Activated naive CD4-positive, alpha-beta T cell treated with anti-CD3 and anti-CD28 coated beads, Interleukin-2, amount 10 ng/mL, durations not matched to agents 7 days and 5 days (primary cell): Measurements from ENCODE around the gene WDR55.
"Not testable (repeated sequence)": the region's sequence is repeated elsewhere in the genome, so short reads cannot be mapped to it uniquely, and the experiment has no call there.

Source experiments
- CTCF ChIA-PET: fragments of 350-600 bp; sonication (Branson Sonifier 250); formaldehyde crosslinking; loops from one replicate; lab custom pipeline; 2021; ENCODE audit warnings: antibody characterized with exemption; lab: Charles Lee
- DNase-seq: peaks from one replicate; pipeline ENCODE4 v3.0.0-alpha.2; 2020
- H3K27ac Mint-ChIP-seq: one replicate; pipeline ENCODE4 v1.8.0; 2021; ENCODE audit warnings: mild to moderate bottlenecking, moderate library complexity, mixed read lengths
- H3K27me3 Mint-ChIP-seq: one replicate; pipeline ENCODE4 v1.8.0; 2021; ENCODE audit warnings: mild to moderate bottlenecking, mixed read lengths
- H3K36me3 Mint-ChIP-seq: one replicate; pipeline ENCODE4 v1.8.0; 2021; ENCODE audit warnings: mixed read lengths
- H3K4me1 Mint-ChIP-seq: one replicate; pipeline ENCODE4 v1.8.0; 2021; ENCODE audit warnings: mixed read lengths
- H3K4me3 Mint-ChIP-seq: one replicate; pipeline ENCODE4 v1.8.0; 2021; ENCODE audit warnings: mild to moderate bottlenecking, moderate library complexity, mixed read lengths
- H3K9me3 Mint-ChIP-seq: one replicate; pipeline ENCODE4 v1.8.0; 2021; ENCODE audit warnings: mixed read lengths

The WDR55 gene

GRCh38 chr5:140664359-140665119, at the start of gene WDR55:
WDR55 (plus strand) TSS chr5:140664904; CDS start chr5:140664913, 9 bp downstream.
- DNase-seq = peak; percentile 98
- Mint-ChIP-seq H3K9me3 (no peaks in the 10 kb centered on the region), H3K4me1 (peaks cover 49% of the 10 kb centered on the region), H3K4me3 (peak within 1 kb of the TSS; percentile 94), H3K27me3 (peaks cover 3% of the 10 kb centered on the region), H3K36me3 (peaks cover 75% of the 10 kb centered on the region), H3K27ac (peak within 1 kb of the TSS; percentile 96)
- CTCF ChIA-PET = interaction anchor here (1.3 kb wide), 2 partner anchors 13 to 38 kb away, joined by 3 read pairs; no protein-coding TSS in a partner anchor

- no peak overlapping the region for H3K27ac Mint-ChIP-seq
- no peak for DNase-seq
- CTCF ChIA-PET = no interaction called here
- peaks cover 32% of the 10 kb centered on the region for H3K27me3 Mint-ChIP-seq
- H3K4me1 Mint-ChIP-seq = no peaks in the 10 kb centered on the region
- no peaks in the 10 kb centered on the region for H3K9me3 Mint-ChIP-seq
- no peaks in the 10 kb centered on the region for H3K36me3 Mint-ChIP-seq
- H3K4me3 Mint-ChIP-seq = no peak overlapping the region
Observed at GRCh38 chr5:140622301-140622700, 42.4 kb upstream of the WDR55 start.

GRCh38 chr5:140623061-140623460, 41.6 kb upstream of the WDR55 start:
- DNase-seq, H3K27ac Mint-ChIP-seq, H3K9me3 Mint-ChIP-seq, H3K4me3 Mint-ChIP-seq, CTCF ChIA-PET, H3K4me1 Mint-ChIP-seq, H3K36me3 Mint-ChIP-seq: not testable (repeated sequence)
- peaks cover 34% of the 10 kb centered on the region for H3K27me3 Mint-ChIP-seq

- not testable (repeated sequence) for H3K4me3 Mint-ChIP-seq, H3K36me3 Mint-ChIP-seq, H3K9me3 Mint-ChIP-seq, H3K4me1 Mint-ChIP-seq, H3K27ac Mint-ChIP-seq, DNase-seq
- peaks cover 31% of the 10 kb centered on the region for H3K27me3 Mint-ChIP-seq
- CTCF ChIA-PET = interaction anchor here (0.7 kb wide), 1 partner anchor 8 kb away, joined by 4 read pairs; the partner anchor contains the start of gene CD14
Observed at GRCh38 chr5:140624886-140625285, 39.8 kb upstream of the WDR55 start.

GRCh38 chr5:140627972-140628371, 36.7 kb upstream of the WDR55 start:
- Mint-ChIP-seq H3K9me3 (peaks cover 3% of the 10 kb centered on the region), H3K27ac (no peak overlapping the region), H3K4me3 (no peak overlapping the region), H3K27me3 (peaks cover 32% of the 10 kb centered on the region), H3K4me1 (peaks cover 19% of the 10 kb centered on the region), H3K36me3 (peaks cover 2% of the 10 kb centered on the region)
- no peak for DNase-seq
- CTCF ChIA-PET = no interaction called here

- peaks cover 3% of the 10 kb centered on the region for H3K9me3 Mint-ChIP-seq
- no peak overlapping the region for H3K27ac Mint-ChIP-seq
- CTCF ChIA-PET = no interaction called here
Observed at GRCh38 chr5:140628711-140629110, 36.0 kb upstream of the WDR55 start.

GRCh38 chr5:140630292-140631035, 34.2 kb upstream of the WDR55 start:
- DNase-seq = no peak
- peaks cover 40% of the 10 kb centered on the region for H3K27me3 Mint-ChIP-seq
- no peak overlapping the region for H3K4me3 Mint-ChIP-seq
- peaks cover 35% of the 10 kb centered on the region for H3K4me1 Mint-ChIP-seq
- H3K9me3 Mint-ChIP-seq = peaks cover 3% of the 10 kb centered on the region
- CTCF ChIA-PET = no interaction called here
- no peak overlapping the region for H3K27ac Mint-ChIP-seq
- H3K36me3 Mint-ChIP-seq = peaks cover 2% of the 10 kb centered on the region

More at GRCh38 chr5:140628711-140629110, 36.0 kb upstream of the WDR55 start:
- Mint-ChIP-seq H3K27me3 (peaks cover 36% of the 10 kb centered on the region), H3K36me3 (peaks cover 2% of the 10 kb centered on the region), H3K4me3 (no peak overlapping the region), H3K4me1 (peaks cover 25% of the 10 kb centered on the region)
- no peak for DNase-seq

GRCh38 chr5:140631036-140631417, 33.7 kb upstream of the WDR55 start:
- Mint-ChIP-seq H3K27me3 (peaks cover 40% of the 10 kb centered on the region), H3K4me3 (no peak overlapping the region), H3K9me3 (peaks cover 3% of the 10 kb centered on the region), H3K4me1 (peaks cover 35% of the 10 kb centered on the region), H3K36me3 (peaks cover 2% of the 10 kb centered on the region), H3K27ac (no peak overlapping the region)
- CTCF ChIA-PET = no interaction called here
- DNase-seq = no peak

GRCh38 chr5:140631831-140632365, 32.8 kb upstream of the WDR55 start:
- peaks cover 2% of the 10 kb centered on the region for H3K36me3 Mint-ChIP-seq
- DNase-seq = peak; percentile 52
- no peak overlapping the region for H3K27ac Mint-ChIP-seq
- peaks cover 3% of the 10 kb centered on the region for H3K9me3 Mint-ChIP-seq
- peaks cover 35% of the 10 kb centered on the region for H3K4me1 Mint-ChIP-seq
- CTCF ChIA-PET = interaction anchor here (1.4 kb wide), 1 partner anchor 63 kb away, joined by 4 read pairs; no protein-coding TSS in a partner anchor
- peak overlapping the region; percentile 77 for H3K4me3 Mint-ChIP-seq
- H3K27me3 Mint-ChIP-seq = peaks cover 42% of the 10 kb centered on the region

GRCh38 chr5:140632366-140633020, 32.2 kb upstream of the WDR55 start:
- peak; percentile 65 for DNase-seq
- peaks cover 44% of the 10 kb centered on the region for H3K27me3 Mint-ChIP-seq
- peaks cover 35% of the 10 kb centered on the region for H3K4me1 Mint-ChIP-seq

GRCh38 chr5:140633021-140633471, 31.7 kb upstream of the WDR55 start, which contains the start of gene CD14:
CD14 (minus strand) TSS chr5:140633175; CDS start chr5:140633071, 104 bp downstream.
- H3K36me3 Mint-ChIP-seq = peaks cover 1% of the 10 kb centered on the region
- CTCF ChIA-PET = interaction anchor here (0.7 to 1.4 kb wide), 4 partner anchors 8 to 484 kb away, joined by 3 to 4 read pairs (median 4); no protein-coding TSS in a partner anchor
- peak within 1 kb of the TSS; percentile 77 for H3K4me3 Mint-ChIP-seq
- DNase-seq = peak; percentile 48
- H3K27me3 Mint-ChIP-seq = peaks cover 46% of the 10 kb centered on the region
- H3K9me3 Mint-ChIP-seq = peaks cover 2% of the 10 kb centered on the region
- H3K4me1 Mint-ChIP-seq = peaks cover 39% of the 10 kb centered on the region
- H3K27ac Mint-ChIP-seq = peak within 1 kb of the TSS; percentile 69

More at GRCh38 chr5:140632366-140633020, 32.2 kb upstream of the WDR55 start:
- CTCF ChIA-PET = interaction anchor here (0.7 to 1.4 kb wide), 4 partner anchors 8 to 483 kb away, joined by 3 to 4 read pairs (median 4); no protein-coding TSS in a partner anchor
- Mint-ChIP-seq H3K9me3 (peaks cover 3% of the 10 kb centered on the region), H3K4me3 (peak overlapping the region; percentile 77), H3K36me3 (peaks cover 2% of the 10 kb centered on the region), H3K27ac (peak overlapping the region; percentile 52)

- H3K4me1 Mint-ChIP-seq = peaks cover 42% of the 10 kb centered on the region
- H3K36me3 Mint-ChIP-seq = no peaks in the 10 kb centered on the region
- CTCF ChIA-PET = interaction anchor here (1.0 to 3.7 kb wide), 4 partner anchors 9 to 261 kb away, joined by 4 to 19 read pairs (median 6); no protein-coding TSS in a partner anchor
- no peak overlapping the region for H3K27ac Mint-ChIP-seq
- H3K9me3 Mint-ChIP-seq = no peaks in the 10 kb centered on the region
- H3K4me3 Mint-ChIP-seq = peak overlapping the region; percentile 77
- no peak for DNase-seq
- H3K27me3 Mint-ChIP-seq = peaks cover 42% of the 10 kb centered on the region
Observed at GRCh38 chr5:140633501-140633900, 31.2 kb upstream of the WDR55 start.

GRCh38 chr5:140634103-140634502, 30.6 kb upstream of the WDR55 start:
- CTCF ChIA-PET = interaction anchor here (1.1 to 3.7 kb wide), 8 partner anchors 18 to 389 kb away, joined by 3 to 22 read pairs (median 9); partner anchors contain the start of gene EIF4EBP3
- Mint-ChIP-seq H3K4me3 (no peak overlapping the region), H3K27ac (no peak overlapping the region), H3K9me3 (no peaks in the 10 kb centered on the region), H3K27me3 (peaks cover 42% of the 10 kb centered on the region), H3K36me3 (no peaks in the 10 kb centered on the region), H3K4me1 (peaks cover 48% of the 10 kb centered on the region)
- no peak for DNase-seq
